ENCODE measurements around the gene LSP1.

The LSP1 gene

GRCh38 chr11:1928891-1929541 is 76.1 kb downstream of the LSP1 start:
- Mint-ChIP-seq H3K9me3 (no peaks in the 10 kb centered on the region), H3K27me3 (peaks cover 58% of the 10 kb centered on the region), H3K36me3 (no peaks in the 10 kb centered on the region), H3K27ac (no peak overlapping the region), H3K4me3 (no peak overlapping the region), H3K4me1 (no peaks in the 10 kb centered on the region)
- DNase-seq: no peak
- CTCF ChIA-PET: interaction anchor here (1.3 kb wide), 1 partner anchor 47 kb away, joined by 4 read pairs; no protein-coding TSS in a partner anchor

- peak; percentile 19 for DNase-seq
- Mint-ChIP-seq H3K36me3 (no peaks in the 10 kb centered on the region), H3K4me1 (no peaks in the 10 kb centered on the region), H3K27me3 (peaks cover 62% of the 10 kb centered on the region), H3K4me3 (no peak overlapping the region), H3K9me3 (no peaks in the 10 kb centered on the region), H3K27ac (no peak overlapping the region)
- CTCF ChIA-PET: interaction anchor here (1.3 kb wide), 1 partner anchor 47 kb away, joined by 4 read pairs; no protein-coding TSS in a partner anchor
Measured at GRCh38 chr11:1929621-1930461, 77.0 kb downstream of the LSP1 start.

- Mint-ChIP-seq H3K27ac (no peak overlapping the region), H3K9me3 (no peaks in the 10 kb centered on the region), H3K36me3 (no peaks in the 10 kb centered on the region), H3K27me3 (peaks cover 62% of the 10 kb centered on the region), H3K4me1 (no peaks in the 10 kb centered on the region), H3K4me3 (no peak overlapping the region)
- CTCF ChIA-PET: interaction anchor here (1.3 kb wide), 1 partner anchor 48 kb away, joined by 4 read pairs; no protein-coding TSS in a partner anchor
- peak; percentile 23 for DNase-seq
Measured at GRCh38 chr11:1930462-1930830, 77.6 kb downstream of the LSP1 start.

GRCh38 chr11:1931341-1932104 is 78.6 kb downstream of the LSP1 start:
- H3K36me3 Mint-ChIP-seq: no peaks in the 10 kb centered on the region
- H3K9me3 Mint-ChIP-seq: no peaks in the 10 kb centered on the region
- H3K27ac Mint-ChIP-seq: no peak overlapping the region
- no peaks in the 10 kb centered on the region for H3K4me1 Mint-ChIP-seq
- peaks cover 59% of the 10 kb centered on the region for H3K27me3 Mint-ChIP-seq
- DNase-seq: peak; percentile 14
- no peak overlapping the region for H3K4me3 Mint-ChIP-seq
- CTCF ChIA-PET: no interaction called here

- H3K27me3 Mint-ChIP-seq: peaks cover 56% of the 10 kb centered on the region
- H3K27ac Mint-ChIP-seq: no peak overlapping the region
- DNase-seq: peak; percentile 16
- H3K4me3 Mint-ChIP-seq: no peak overlapping the region
- CTCF ChIA-PET: no interaction called here
- H3K4me1 Mint-ChIP-seq: no peaks in the 10 kb centered on the region
- H3K36me3 Mint-ChIP-seq: no peaks in the 10 kb centered on the region
- H3K9me3 Mint-ChIP-seq: no peaks in the 10 kb centered on the region
Measured at GRCh38 chr11:1932105-1932480, 79.2 kb downstream of the LSP1 start.

- H3K4me3 Mint-ChIP-seq: no peak overlapping the region
- H3K27ac Mint-ChIP-seq: no peak overlapping the region
- no peak for DNase-seq
- H3K4me1 Mint-ChIP-seq: no peaks in the 10 kb centered on the region
- no peaks in the 10 kb centered on the region for H3K9me3 Mint-ChIP-seq
- H3K27me3 Mint-ChIP-seq: peaks cover 56% of the 10 kb centered on the region
- H3K36me3 Mint-ChIP-seq: no peaks in the 10 kb centered on the region
- CTCF ChIA-PET: no interaction called here
Measured at GRCh38 chr11:1932681-1933080, 79.8 kb downstream of the LSP1 start.

- no peaks in the 10 kb centered on the region for H3K9me3 Mint-ChIP-seq
- no peak overlapping the region for H3K4me3 Mint-ChIP-seq
- CTCF ChIA-PET: no interaction called here
- DNase-seq: peak; percentile 15
- H3K4me1 Mint-ChIP-seq: no peaks in the 10 kb centered on the region
- no peaks in the 10 kb centered on the region for H3K36me3 Mint-ChIP-seq
- H3K27me3 Mint-ChIP-seq: peaks cover 52% of the 10 kb centered on the region
- no peak overlapping the region for H3K27ac Mint-ChIP-seq
Measured at GRCh38 chr11:1933416-1934334, 80.8 kb downstream of the LSP1 start.

- Mint-ChIP-seq H3K9me3 (no peaks in the 10 kb centered on the region), H3K36me3 (no peaks in the 10 kb centered on the region), H3K4me1 (peaks cover 4% of the 10 kb centered on the region), H3K27me3 (peaks cover 52% of the 10 kb centered on the region), H3K27ac (no peak overlapping the region), H3K4me3 (no peak overlapping the region)
- CTCF ChIA-PET: no interaction called here
- DNase-seq: peak; percentile 17
Measured at GRCh38 chr11:1934335-1935155, 81.7 kb downstream of the LSP1 start.

GRCh38 chr11:1935156-1936071 is 82.5 kb downstream of the LSP1 start:
- Mint-ChIP-seq H3K4me1 (peaks cover 4% of the 10 kb centered on the region), H3K9me3 (no peaks in the 10 kb centered on the region), H3K27ac (no peak overlapping the region), H3K36me3 (no peaks in the 10 kb centered on the region), H3K27me3 (peaks cover 44% of the 10 kb centered on the region), H3K4me3 (no peak overlapping the region)
- peak; percentile 16 for DNase-seq
- CTCF ChIA-PET: interaction anchor here (1.2 kb wide), 1 partner anchor 53 kb away, joined by 3 read pairs; no protein-coding TSS in a partner anchor

- no peaks in the 10 kb centered on the region for H3K36me3 Mint-ChIP-seq
- no peaks in the 10 kb centered on the region for H3K9me3 Mint-ChIP-seq
- peaks cover 4% of the 10 kb centered on the region for H3K4me1 Mint-ChIP-seq
- H3K27ac Mint-ChIP-seq: no peak overlapping the region
- peak; percentile 17 for DNase-seq
- no peak overlapping the region for H3K4me3 Mint-ChIP-seq
- CTCF ChIA-PET: interaction anchor here (1.2 kb wide), 1 partner anchor 54 kb away, joined by 3 read pairs; no protein-coding TSS in a partner anchor
- H3K27me3 Mint-ChIP-seq: peaks cover 40% of the 10 kb centered on the region
Measured at GRCh38 chr11:1936072-1936780, 83.3 kb downstream of the LSP1 start.

GRCh38 chr11:1936781-1937615 is 84.1 kb downstream of the LSP1 start:
- H3K27me3 Mint-ChIP-seq: peaks cover 32% of the 10 kb centered on the region
- no peaks in the 10 kb centered on the region for H3K36me3 Mint-ChIP-seq
- no peak overlapping the region for H3K4me3 Mint-ChIP-seq
- H3K27ac Mint-ChIP-seq: no peak overlapping the region
- H3K4me1 Mint-ChIP-seq: peaks cover 4% of the 10 kb centered on the region
- no peaks in the 10 kb centered on the region for H3K9me3 Mint-ChIP-seq
- DNase-seq: peak; percentile 18
- CTCF ChIA-PET: interaction anchor here (0.6 to 1.2 kb wide), 2 partner anchors 55 kb away, joined by 3 read pairs; no protein-coding TSS in a partner anchor
